Endothelial cell (in vitro differentiated cells): Measurements from ENCODE around the gene CDKAL1. TPM values are rescaled to one million over a fixed set of nuclear protein-coding genes. Genes with fewer than 3 reads are reported as not detected.

Experiments used
- DNase-seq: peaks from one replicate; pipeline ENCODE4 v3.0.0; 2021; ENCODE audit warnings: low spot score
- H3K27ac Mint-ChIP-seq: one replicate; pipeline ENCODE4 v1.8.0; 2021; ENCODE audit warnings: mixed read lengths, inconsistent platforms; ENCODE audit not compliant: unreplicated experiment
- H3K27me3 Mint-ChIP-seq: one replicate; pipeline ENCODE4 v1.8.0; 2021; ENCODE audit warnings: mild to moderate bottlenecking, moderate library complexity, mixed read lengths, inconsistent platforms; ENCODE audit not compliant: unreplicated experiment
- H3K36me3 Mint-ChIP-seq: one replicate; pipeline ENCODE4 v1.8.0; 2021; ENCODE audit warnings: mild to moderate bottlenecking, low read depth, mixed read lengths, inconsistent platforms; ENCODE audit not compliant: unreplicated experiment
- H3K4me1 Mint-ChIP-seq: one replicate; pipeline ENCODE4 v1.8.0; 2021; ENCODE audit warnings: mild to moderate bottlenecking, mixed read lengths, inconsistent platforms; ENCODE audit not compliant: unreplicated experiment
- H3K4me3 Mint-ChIP-seq: one replicate; pipeline ENCODE4 v1.8.0; 2021; ENCODE audit warnings: mild to moderate bottlenecking, mixed read lengths, inconsistent platforms; ENCODE audit not compliant: unreplicated experiment
- H3K9me3 Mint-ChIP-seq: one replicate; pipeline ENCODE4 v1.8.0; 2021; ENCODE audit warnings: mixed read lengths, inconsistent platforms; ENCODE audit not compliant: unreplicated experiment
- CTCF ChIP-seq: fragments of 200-600 bp; sonication (generic); IDR thresholded peaks from one replicate; pipeline ENCODE4 v1.5.0; 2021; ENCODE audit warnings: antibody characterized with exemption; ENCODE audit not compliant: unreplicated experiment
- total RNA-seq: library from RNA; stranded (reverse); fragmentation: NEBNext Ultra II Directional; extraction: Animal tissue kit (Norgen Biotek cat#: 25700); gene quantifications from one replicate; pipeline ENCODE4 v1.2.1, GENCODE V29; 2021; ENCODE audit not compliant: unreplicated experiment

CDKAL1 gene
- total RNA-seq, 1 donor from 2014 or later = 43.9 TPM

DNA sequence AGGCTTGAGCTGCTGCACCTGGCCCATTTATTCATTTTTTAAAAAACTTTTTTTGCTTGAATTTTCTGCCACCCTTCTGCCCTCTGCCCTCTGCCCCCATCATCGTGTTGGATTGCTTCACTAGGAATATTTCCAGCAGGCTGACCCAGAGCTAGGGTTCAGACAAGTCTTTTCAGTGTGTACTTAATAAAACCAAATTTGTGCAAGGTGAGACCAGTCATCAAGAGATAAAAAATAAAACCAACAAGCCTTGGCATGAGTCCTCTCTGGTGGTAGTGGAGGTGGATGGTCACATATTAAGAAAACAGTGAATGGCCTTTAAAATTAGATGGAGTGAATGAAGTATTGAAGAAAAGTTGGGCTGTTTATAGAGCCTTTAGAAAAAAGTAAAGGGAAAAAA, 239.6 kb downstream of the CDKAL1 start:
- Mint-ChIP-seq H3K36me3 (no peaks in the 10 kb centered on the region), H3K4me3 (no peak overlapping the region), H3K27ac (no peak overlapping the region), H3K9me3 (no peaks in the 10 kb centered on the region), H3K4me1 (peaks cover 3% of the 10 kb centered on the region), H3K27me3 (no peaks in the 10 kb centered on the region)
- DNase-seq = no peak
- TF ChIP-seq CTCF = no peak

GRCh38 chr6:20775981-20776380, 241.7 kb downstream of the CDKAL1 start:
- no peak overlapping the region for H3K4me3 Mint-ChIP-seq
- no peak for DNase-seq
- H3K9me3 Mint-ChIP-seq = no peaks in the 10 kb centered on the region
- no peak overlapping the region for H3K27ac Mint-ChIP-seq
- no peaks in the 10 kb centered on the region for H3K4me1 Mint-ChIP-seq
- no peak for TF ChIP-seq CTCF
- H3K27me3 Mint-ChIP-seq = no peaks in the 10 kb centered on the region
- H3K36me3 Mint-ChIP-seq = no peaks in the 10 kb centered on the region

DNA sequence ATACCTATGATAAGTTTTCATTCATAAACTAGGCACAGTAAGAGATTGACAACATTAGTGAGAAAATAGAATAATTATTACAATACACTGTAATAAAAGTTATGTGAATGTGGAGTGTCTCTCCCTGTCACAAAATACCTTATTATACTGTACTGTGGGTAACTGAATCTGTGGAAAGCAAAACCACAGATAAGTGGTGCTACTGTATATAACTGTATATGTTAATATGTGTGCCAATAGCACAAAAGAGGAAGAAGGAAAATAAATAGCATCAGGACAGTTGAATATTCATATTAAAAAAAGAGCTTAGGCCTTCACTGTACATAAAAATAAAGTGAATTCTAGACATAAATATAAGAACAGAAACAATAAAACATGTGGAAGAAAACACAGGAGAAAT, 243.5 kb downstream of the CDKAL1 start:
- Mint-ChIP-seq H3K36me3 (no peaks in the 10 kb centered on the region), H3K27ac (no peak overlapping the region), H3K4me1 (no peaks in the 10 kb centered on the region), H3K9me3 (no peaks in the 10 kb centered on the region), H3K27me3 (no peaks in the 10 kb centered on the region), H3K4me3 (no peak overlapping the region)
- no peak for DNase-seq
- TF ChIP-seq CTCF = no peak

DNA sequence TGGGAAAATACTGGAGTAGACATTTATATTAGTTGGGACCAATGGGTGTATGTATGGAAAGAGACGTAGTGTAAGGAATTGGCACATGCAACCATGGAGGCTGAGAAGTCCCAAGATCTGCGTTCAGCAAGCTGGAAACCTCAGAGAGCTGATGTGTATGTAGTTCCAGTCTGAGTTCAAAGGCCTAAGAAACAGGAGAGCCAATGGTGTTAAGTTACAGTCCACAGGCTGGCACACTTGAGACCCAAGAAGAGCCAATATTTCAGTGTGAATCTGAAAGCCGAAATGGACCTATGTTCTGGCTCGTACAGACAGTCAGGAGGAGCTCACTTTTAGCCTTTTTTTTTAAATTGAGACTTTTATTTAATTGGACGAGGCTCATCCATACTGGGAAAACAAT, 244.2 kb downstream of the CDKAL1 start:
- Mint-ChIP-seq H3K4me3 (no peak overlapping the region), H3K27me3 (peaks cover 2% of the 10 kb centered on the region), H3K36me3 (peaks cover 4% of the 10 kb centered on the region), H3K27ac (no peak overlapping the region), H3K4me1 (no peaks in the 10 kb centered on the region), H3K9me3 (no peaks in the 10 kb centered on the region)
- TF ChIP-seq CTCF = no peak
- DNase-seq = no peak

GRCh38 chr6:20778912-20779311, 244.7 kb downstream of the CDKAL1 start:
- DNase-seq = no peak
- Mint-ChIP-seq H3K27me3 (peaks cover 2% of the 10 kb centered on the region), H3K36me3 (peaks cover 7% of the 10 kb centered on the region), H3K9me3 (no peaks in the 10 kb centered on the region), H3K4me3 (no peak overlapping the region), H3K27ac (no peak overlapping the region), H3K4me1 (no peaks in the 10 kb centered on the region)
- TF ChIP-seq CTCF = no peak
